HUES64 (cell line): ENCODE results near the gene NONO.
A peak's percentile ranks its signal among the peaks of the same experiment; 100 is the strongest.
"Not testable (repeated sequence)": the region's sequence is repeated elsewhere in the genome, so short reads cannot be mapped to it uniquely, and the experiment has no call there.

Source experiments
- H3K27ac ChIP-seq: 2 replicates; pipeline ENCODE4 v1.7.0; 2013; ENCODE audit warnings: low read depth, low read length, inconsistent platforms
- H3K27me3 ChIP-seq: 2 replicates; pipeline ENCODE4 v1.6.1; 2013; ENCODE audit warnings: mild to moderate bottlenecking, low read length; ENCODE audit not compliant: insufficient read depth
- H3K36me3 ChIP-seq: 2 replicates; pipeline ENCODE4 v1.6.1; 2013; ENCODE audit warnings: mild to moderate bottlenecking, low read length; ENCODE audit not compliant: insufficient read depth
- H3K4me1 ChIP-seq: 2 replicates; pipeline ENCODE4 v1.6.1; 2013; ENCODE audit warnings: mild to moderate bottlenecking, low read length, moderate library complexity; ENCODE audit not compliant: insufficient read depth
- H3K4me3 ChIP-seq: 2 replicates; pipeline ENCODE4 v1.5.1; 2013; ENCODE audit warnings: mild to moderate bottlenecking, low read length, moderate library complexity
- H3K9ac ChIP-seq: 2 replicates; pipeline ENCODE4 v1.6.1; 2013; ENCODE audit warnings: mild to moderate bottlenecking, low read depth, low read length
- H3K9me3 ChIP-seq: 2 replicates; pipeline ENCODE4 v1.6.1; 2013; ENCODE audit warnings: low read depth, low read length; ENCODE audit not compliant: insufficient read depth
- WGBS: fragments of 150-250, 120-280 bp; methylation state at CpG from one replicate; pipeline ENCODE4 v1.1.7; 2013; ENCODE audit warnings: missing lambda C conversion rate; 5-methylcytosine and 5-hydroxymethylcytosine counted together

The NONO gene

DNA sequence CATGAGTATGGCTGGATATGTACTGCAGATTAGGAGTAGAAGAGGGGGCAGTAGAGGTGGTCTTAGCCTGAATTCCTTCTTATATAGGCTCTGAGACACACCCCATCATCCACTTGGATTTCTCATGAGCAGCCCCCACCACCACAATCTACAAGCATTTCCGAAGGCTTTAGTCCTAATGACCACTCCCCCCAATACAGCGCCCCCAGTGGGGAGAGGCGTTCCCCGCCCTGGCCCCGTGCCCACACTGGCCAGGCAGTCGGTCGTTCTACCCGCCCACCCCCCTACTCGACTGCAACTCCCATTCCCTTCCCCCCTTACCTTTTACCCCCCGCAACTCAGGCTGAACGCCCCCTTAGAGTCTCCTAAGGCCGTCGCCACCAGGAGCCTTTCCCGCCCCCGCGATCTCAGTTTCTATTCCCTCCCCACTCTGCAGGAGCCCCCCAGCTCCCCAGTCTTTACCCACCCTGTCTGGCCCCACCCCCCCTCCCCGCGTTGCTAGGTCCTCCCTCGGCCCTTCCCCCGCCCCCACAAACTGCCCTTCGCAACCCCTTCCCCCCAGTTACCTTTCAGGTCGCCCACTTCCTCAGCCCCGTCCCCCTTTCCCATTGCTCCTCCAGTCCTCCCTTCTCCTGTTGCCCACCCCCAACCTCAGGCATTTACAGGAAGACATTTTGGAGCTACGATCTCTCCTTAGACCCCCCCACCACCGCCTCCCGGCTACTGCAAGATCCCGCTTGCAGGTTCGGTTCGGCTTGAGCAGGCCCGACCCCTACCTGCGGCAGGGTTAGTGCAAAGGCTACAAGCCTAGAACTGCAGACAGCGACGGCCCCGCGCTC, 30.0 kb upstream of the NONO start:
- Histone ChIP-seq H3K27me3 (no peaks in the 10 kb centered on the region), H3K27ac (peak overlapping the region; percentile 94), H3K36me3 (peaks cover 26% of the 10 kb centered on the region), H3K9me3 (no peaks in the 10 kb centered on the region), H3K9ac (peak overlapping the region; percentile 92), H3K4me3 (peak overlapping the region; percentile 93), H3K4me1 (peaks cover 10% of the 10 kb centered on the region; the same call in 1 of the 2 replicates)
- under 1% methylated on average over 30 of the region's 35 CpGs for WGBS

DNA sequence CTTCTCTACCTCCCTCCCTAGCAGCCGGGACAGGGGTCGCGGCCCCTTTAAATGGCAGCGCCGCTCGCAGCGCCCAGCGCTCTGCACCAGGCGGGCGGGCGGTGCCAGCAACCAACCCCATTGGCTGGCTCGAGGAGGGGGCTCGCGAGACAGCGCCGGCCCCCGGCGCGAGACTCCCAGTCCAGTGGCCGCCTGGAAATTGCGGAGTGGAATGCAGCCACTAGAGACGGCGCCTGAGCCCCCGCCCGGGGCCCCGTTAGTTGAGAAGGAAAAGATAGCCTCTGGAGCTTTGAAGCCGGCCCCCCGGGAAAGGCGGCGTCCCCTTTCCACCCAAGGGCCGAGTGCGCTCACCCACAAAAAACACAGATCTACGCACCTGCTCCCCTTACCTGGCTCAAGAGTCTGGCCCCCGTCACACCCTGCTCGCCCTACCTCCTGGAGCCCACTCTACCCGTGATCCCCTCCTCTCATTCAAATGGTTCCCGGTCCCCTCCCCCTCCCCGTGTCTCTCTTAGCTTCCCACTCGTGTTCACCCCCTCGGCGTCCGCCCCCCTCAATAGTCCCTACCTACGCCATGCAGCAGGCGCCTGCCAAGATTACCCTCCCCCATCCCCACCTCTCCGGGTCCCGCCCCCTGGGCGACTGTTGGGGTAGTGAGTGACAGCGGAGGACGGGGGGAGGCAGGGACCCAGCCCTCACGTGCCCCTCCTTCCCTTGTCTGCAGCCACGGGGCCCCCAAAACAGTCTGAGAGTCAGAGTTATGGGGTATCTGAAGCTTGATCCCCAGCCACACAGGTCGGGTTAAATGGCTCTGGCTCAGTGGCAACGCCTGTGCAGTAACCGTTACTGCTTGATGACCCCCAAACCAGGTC, 29.1 kb upstream of the NONO start, which contains the start of gene ZMYM3:
ZMYM3 (minus strand) TSS at position 49 of the 872 bp plus-strand sequence. CDS start 885 bp downstream, outside the sequence.
- Histone ChIP-seq H3K27me3 (no peaks in the 10 kb centered on the region), H3K4me1 (peaks cover 10% of the 10 kb centered on the region; the same call in 1 of the 2 replicates), H3K9ac (peak within 1 kb of the TSS; percentile 92), H3K36me3 (peaks cover 18% of the 10 kb centered on the region), H3K4me3 (peak within 1 kb of the TSS; percentile 93), H3K27ac (peak within 1 kb of the TSS; percentile 94), H3K9me3 (no peaks in the 10 kb centered on the region)
- WGBS = under 1% methylated on average over 40 of the region's 54 CpGs

GRCh38 chrX:71256051-71256450, 27.4 kb upstream of the NONO start:
- H3K4me3 ChIP-seq = no peak overlapping the region

DNA sequence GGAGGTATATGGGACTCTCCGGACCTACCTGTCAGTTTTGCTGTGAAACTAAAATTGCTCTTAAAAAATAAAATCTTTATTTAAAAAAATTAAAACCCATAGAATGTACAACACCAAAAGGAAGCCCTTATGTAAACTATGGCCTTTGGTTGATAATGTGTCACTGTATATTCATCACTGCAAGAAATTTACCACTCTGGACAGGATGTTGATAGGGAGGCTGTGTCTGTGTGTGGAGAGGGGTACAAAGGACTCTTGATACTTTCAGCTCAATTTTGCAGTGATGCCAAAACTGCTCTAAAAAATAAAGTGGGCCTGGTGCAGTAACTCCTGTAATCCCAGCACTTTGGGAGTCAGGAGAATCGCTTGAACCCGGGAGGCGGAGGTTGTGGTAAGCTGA, 26.6 kb upstream of the NONO start:
- Histone ChIP-seq H3K9ac (no peak overlapping the region), H3K27me3 (no peaks in the 10 kb centered on the region), H3K27ac (no peak overlapping the region), H3K4me1 (peaks cover 9% of the 10 kb centered on the region; the same call in 1 of the 2 replicates), H3K36me3 (no peaks in the 10 kb centered on the region), H3K9me3 (no peaks in the 10 kb centered on the region), H3K4me3 (no peak overlapping the region)
- WGBS = 97% methylated on average over 3 of the region's 4 CpGs

More at GRCh38 chrX:71256051-71256450, 27.4 kb upstream of the NONO start:
- no peak overlapping the region for H3K27ac ChIP-seq
- WGBS = 91% methylated on average over 6 of the region's 6 CpGs
- 0 out of 2 replicates have a peak, but pooled peaks cover under 1% of the 10 kb centered on the region for H3K36me3 ChIP-seq
- H3K27me3 ChIP-seq = no peaks in the 10 kb centered on the region
- H3K4me1 ChIP-seq = peaks cover 10% of the 10 kb centered on the region; the same call in 1 of the 2 replicates
- no peak overlapping the region for H3K9ac ChIP-seq
- H3K9me3 ChIP-seq = no peaks in the 10 kb centered on the region

DNA sequence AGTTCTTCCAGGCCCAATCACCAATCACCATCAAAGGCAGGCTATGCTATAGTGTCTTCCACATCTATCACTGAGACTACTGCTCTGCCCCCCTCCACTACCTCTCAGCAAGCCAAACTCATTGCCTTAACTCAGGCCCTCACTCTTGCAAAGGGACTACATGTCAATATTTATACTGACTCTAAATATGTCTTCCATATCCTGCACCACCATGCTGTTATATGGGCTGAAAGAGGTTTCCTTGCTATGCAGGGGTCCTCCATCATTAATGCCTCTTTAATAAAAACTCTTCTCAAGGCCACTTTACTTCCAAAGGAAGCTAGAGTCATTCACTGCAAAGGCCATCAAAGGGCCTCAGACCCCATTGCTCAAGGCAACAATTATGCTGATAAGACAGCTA, 14.8 kb upstream of the NONO start:
- H3K4me1 ChIP-seq, H3K4me3 ChIP-seq, H3K9me3 ChIP-seq: not testable (repeated sequence)

DNA sequence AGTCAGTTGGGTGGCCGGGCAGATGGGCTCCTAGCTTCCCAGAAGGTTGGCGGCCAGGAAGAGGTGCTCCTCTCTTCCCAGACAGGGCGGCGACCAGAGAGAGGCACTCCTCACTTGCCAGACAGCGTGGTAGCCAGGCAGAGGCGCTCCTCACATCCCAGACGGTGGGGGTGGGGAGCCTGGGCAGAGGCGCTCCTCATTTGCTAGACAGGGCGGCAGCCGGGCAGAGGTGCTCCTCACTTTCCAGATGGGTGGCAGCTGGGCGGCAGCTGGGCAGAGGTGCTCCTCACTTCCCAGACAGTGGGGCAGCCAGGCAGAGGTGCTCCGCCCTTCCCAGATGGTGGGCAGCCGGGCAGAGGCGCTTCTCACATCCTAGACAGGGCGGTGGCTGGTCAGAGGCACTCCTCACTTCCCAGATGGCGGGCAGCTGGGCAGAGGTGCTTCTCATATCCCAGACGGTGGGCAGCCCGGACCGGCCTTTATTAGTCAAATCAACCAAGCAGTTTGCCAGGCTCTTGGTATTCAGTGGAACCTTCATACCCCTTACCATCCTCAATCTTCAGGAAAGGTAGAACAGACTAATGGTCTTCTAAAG, 13.5 kb upstream of the NONO start:
- H3K9me3 ChIP-seq = no peaks in the 10 kb centered on the region
- H3K4me1 ChIP-seq = no peaks in the 10 kb centered on the region
- no peak overlapping the region for H3K27ac ChIP-seq
- no peaks in the 10 kb centered on the region for H3K36me3 ChIP-seq
- no peaks in the 10 kb centered on the region for H3K27me3 ChIP-seq
- WGBS = 94% methylated on average over 19 of the region's 19 CpGs
- no peak overlapping the region for H3K4me3 ChIP-seq
- no peak overlapping the region for H3K9ac ChIP-seq

More for the DNA sequence above, 14.8 kb upstream of the NONO start:
- not testable (repeated sequence) for H3K9ac ChIP-seq, H3K27ac ChIP-seq, H3K36me3 ChIP-seq, H3K27me3 ChIP-seq

DNA sequence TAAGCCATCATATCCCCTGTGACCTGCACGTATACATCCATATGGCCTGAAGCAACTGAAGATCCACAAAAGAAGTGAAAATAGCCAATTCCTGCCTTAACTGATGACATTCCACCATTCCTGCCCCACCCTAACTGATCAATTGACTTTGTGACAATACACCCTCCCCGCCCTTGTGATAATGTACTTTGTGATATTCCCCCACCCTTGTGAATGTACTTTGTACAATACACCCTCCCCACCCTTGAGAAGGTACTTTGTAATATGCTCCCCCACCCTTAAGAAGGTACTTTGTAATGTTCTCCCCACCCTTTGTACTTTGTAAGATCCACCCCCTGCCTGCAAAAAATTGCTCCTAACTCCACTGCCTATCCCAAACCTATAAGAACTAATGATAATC, 11.1 kb upstream of the NONO start:
- H3K27ac ChIP-seq, H3K4me3 ChIP-seq, H3K9me3 ChIP-seq, H3K36me3 ChIP-seq, H3K4me1 ChIP-seq, H3K9ac ChIP-seq, H3K27me3 ChIP-seq: not testable (repeated sequence)
- 88% methylated on average over 1 of the region's 2 CpGs for WGBS

- not testable (repeated sequence) for H3K27me3 ChIP-seq, H3K27ac ChIP-seq, H3K9ac ChIP-seq, H3K9me3 ChIP-seq, H3K4me3 ChIP-seq
- WGBS = 98% methylated on average over 11 of the region's 11 CpGs
- Histone ChIP-seq H3K4me1 (peaks cover 13% of the 10 kb centered on the region; the same call in 1 of the 2 replicates), H3K36me3 (peaks cover 18% of the 10 kb centered on the region)
Observed at GRCh38 chrX:71281300-71281699, 2.1 kb upstream of the NONO start.

GRCh38 chrX:71282514-71283402, 677 bp upstream of the NONO start:
- WGBS = 16% methylated on average over 12 of the region's 16 CpGs
- Histone ChIP-seq H3K4me3 (peak overlapping the region; percentile 47), H3K27ac (peak overlapping the region; percentile 84), H3K9ac (peak overlapping the region; percentile 70), H3K4me1 (peaks cover 17% of the 10 kb centered on the region; the same call in 1 of the 2 replicates), H3K36me3 (peaks cover 27% of the 10 kb centered on the region), H3K27me3 (no peaks in the 10 kb centered on the region), H3K9me3 (no peaks in the 10 kb centered on the region)

- Histone ChIP-seq H3K4me1 (peaks cover 17% of the 10 kb centered on the region; the same call in 1 of the 2 replicates), H3K36me3 (peaks cover 48% of the 10 kb centered on the region), H3K4me3 (peak overlapping the region; percentile 100)
Observed at GRCh38 chrX:71285929-71286328, 2.5 kb downstream of the NONO start.

More at GRCh38 chrX:71285929-71286328, 2.5 kb downstream of the NONO start:
- H3K9me3 ChIP-seq = no peaks in the 10 kb centered on the region
- peak overlapping the region; percentile 100; the same call in 1 of the 2 replicates for H3K9ac ChIP-seq
- H3K27ac ChIP-seq = no peak overlapping the region
- no peaks in the 10 kb centered on the region for H3K27me3 ChIP-seq
